Measurements from ENCODE around the gene VRK2.

- no peak for TF ChIP-seq POLR2AphosphoS5 (IDR thresholded peaks at IDR 0.05; ENCODE audit: low read depth, low read length)
- no peak for TF ChIP-seq POLR2A (IDR thresholded peaks at IDR 0.05; ENCODE audit: low read depth, low read length)
Measured at GRCh38 chr2:58122540-58122939, 75.9 kb downstream of the VRK2 start.

Measured in GM12892 (cell line).